HG03354 (cell line): ENCODE measurements around the gene NEDD4L.
"Not testable (repeated sequence)": the region's sequence is repeated elsewhere in the genome, so short reads cannot be mapped to it uniquely, and the experiment has no call there.

ENCODE experiments used
- ATAC-seq: cut with Tn5 transposase; IDR thresholded peaks from one replicate; pipeline ENCODE4 v1.9.1; 2021; ENCODE audit warnings: mild to moderate bottlenecking; ENCODE audit not compliant: unreplicated experiment, poor library complexity, severe bottlenecking

NEDD4L gene

DNA sequence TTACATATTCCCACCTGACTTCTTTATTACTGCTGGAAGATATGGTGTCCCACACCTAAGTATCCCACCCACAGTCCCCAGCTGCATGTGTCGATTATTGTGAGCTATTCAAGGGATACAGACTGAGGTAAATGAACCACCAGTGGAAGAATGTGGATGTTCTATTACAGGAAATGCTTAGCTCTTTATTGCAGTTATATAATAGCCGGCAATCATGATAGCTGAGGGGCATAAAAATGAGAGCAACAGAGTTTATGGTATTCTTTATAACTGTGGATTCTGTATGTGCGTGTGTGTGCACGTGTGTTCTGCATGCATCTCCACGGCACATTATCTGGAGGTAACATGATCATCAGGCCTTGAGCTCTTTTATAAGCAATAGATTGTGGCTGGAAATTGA lies 198.9 kb downstream of the NEDD4L start:
- no peak for ATAC-seq

DNA sequence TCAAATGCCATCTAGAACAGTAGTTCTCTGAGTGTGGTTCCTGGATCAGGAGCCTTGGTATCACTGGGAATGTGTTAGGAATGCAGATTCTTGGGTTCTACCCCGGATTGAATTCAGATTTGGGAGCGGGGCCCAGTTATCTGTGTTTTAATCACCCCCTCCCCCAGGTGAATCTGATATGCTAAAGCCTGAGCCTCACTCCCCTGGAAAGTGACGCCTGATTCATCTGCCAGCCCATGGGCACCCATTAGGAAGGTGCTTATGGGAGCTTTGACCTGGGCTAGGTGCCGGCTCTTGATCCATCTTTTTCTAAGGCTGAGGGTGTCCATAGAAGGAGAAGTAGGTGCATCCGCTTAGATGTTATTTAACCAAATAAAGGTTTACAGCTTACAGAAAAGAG lies 199.4 kb downstream of the NEDD4L start:
- no peak for ATAC-seq

DNA sequence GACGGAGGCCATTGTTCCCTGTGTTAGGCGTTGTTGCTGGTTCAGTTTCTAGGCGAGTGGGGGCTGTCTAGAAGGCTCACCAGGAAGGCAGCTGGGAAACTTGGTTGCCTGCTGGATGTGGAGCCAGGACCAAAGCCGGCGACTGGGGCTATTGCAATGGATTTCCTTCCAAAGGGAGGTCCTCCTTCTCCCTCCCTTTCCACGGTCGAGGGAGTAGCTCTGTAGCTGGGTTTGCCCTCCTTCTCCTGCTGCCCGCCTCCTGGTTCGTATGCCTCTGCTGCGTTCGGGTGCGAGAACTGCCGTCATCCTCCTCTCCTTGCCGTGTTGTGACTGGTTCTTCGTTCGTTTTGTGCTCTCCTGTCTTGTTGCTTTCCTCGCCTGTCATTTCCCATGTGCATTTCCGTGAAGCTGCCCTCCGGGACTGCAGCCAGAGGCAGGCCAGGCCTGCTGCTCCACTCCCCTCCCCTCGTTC lies 203.4 kb downstream of the NEDD4L start:
- ATAC-seq: no peak

DNA sequence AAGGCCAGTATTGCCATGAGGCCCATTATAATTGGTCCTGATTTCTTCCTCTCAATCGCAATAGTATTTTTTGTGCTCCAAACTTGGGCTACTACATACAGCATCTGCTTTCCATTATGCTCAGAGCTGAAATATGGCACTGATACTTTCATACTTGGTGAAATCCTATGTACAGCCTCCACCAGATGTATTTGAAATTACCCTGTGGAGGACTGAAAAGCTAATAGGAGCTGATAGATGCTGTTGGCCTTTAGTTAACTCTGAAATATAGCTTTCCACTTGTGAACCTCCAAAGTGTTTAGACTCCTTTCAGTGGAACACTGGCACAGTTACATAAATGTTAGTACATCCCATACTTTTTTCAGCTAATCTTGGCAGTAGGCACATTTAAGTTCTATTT lies 205.7 kb downstream of the NEDD4L start:
- no peak for ATAC-seq

DNA sequence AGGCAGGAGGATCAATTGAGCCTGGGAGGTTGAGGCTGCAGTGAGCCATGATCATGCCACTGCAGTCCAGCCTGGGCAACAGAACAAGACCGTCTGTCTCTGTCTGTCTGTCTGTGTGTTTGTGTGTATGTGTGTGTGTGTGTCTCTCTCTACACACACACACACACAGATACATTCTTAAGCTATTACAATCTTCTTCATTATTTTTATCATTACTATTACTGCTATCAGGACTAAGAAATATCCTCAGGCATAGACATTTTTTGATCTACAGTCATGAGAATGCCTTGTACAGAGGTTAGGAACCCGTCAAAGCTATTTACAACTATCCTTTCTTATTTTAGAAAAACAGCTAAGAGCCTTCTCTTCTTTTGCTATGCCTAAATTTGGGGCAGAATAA lies 207.4 kb downstream of the NEDD4L start:
- no peak for ATAC-seq

DNA sequence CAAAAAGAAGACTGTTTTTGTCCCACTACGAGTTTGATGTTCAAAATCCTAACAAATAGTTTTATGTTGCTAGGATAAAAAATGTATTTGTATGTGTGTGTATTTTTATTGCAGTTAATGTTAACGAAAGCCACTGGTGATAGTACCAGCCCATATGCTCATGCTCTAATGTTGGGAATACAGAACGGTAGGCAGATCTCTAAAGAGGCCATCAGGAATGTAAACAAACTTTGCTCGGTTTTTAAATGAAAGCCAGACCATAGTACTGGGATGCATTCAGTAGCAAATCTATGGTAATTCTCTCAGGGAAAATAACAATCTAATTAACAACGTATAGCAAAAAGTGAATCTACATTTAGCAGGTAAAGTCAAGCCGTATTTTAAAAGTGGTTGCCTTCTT lies 208.1 kb downstream of the NEDD4L start:
- no peak for ATAC-seq

DNA sequence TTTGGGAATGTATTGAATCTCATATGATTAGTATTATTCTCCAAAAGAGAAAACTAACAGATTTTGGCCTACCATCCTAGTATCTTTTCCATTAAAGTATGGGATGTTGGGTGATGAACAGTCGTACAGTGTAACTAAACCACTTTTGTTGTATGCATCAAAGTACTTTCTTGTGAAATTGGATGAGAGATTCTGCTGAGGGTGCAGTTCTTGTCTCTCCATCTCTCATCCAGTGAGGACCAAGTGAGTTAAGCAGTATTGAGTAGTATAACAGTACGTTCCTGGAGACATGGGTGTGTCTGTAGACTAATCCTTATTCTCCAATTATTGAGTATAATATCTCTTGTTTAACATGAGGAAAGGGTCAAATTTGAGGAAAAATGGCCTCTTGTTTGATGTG lies 209.3 kb downstream of the NEDD4L start:
- no peak for ATAC-seq

DNA sequence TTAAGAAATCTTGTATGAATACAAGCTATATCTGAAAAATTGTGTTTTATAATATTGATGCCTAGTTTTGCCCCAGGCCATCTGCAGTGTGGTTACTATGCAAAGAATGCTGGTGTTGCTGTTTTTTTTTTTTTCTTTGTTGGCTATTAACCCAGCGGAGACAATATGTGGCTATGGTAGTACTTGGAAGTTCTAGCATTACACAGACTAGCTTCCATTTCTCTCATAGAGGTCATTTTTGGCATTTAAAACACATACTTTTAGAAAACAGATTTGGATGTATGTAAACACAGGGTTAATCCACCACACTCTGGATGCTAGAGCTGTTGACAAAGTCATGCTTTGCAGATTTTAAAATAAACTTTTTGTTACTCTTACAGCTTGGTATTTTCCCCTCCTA lies 209.8 kb downstream of the NEDD4L start:
- ATAC-seq: no peak

DNA sequence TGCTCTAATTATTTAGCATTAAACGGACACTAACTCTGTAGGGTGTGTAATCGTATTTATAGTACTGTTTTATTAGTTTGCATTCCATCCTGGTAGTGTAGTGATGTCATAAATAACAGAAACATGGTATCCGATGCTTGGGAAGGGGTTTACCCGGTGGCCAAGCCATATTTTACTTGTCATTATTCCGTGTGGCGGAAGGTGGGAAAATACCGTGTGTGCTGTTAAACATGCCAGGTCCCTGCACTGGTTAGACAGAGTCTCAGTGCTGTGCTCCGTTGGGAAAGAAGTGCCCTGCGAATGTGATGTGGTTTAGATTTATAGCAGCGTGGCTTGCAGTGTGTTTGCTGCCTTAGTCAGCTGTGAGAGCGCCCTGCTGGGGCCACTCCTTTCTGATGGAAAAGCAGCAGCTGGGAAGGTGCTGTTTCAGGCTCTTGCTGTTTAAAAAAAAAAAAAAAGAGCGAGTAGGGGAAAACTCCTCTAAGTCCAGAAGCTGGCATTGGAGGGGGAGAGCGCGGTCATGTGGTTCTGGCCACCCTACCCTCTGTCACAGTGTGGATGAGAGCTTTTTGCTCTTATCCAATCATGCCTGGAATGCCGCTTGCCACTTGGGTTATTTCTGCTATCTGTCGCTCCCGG lies 211.0 kb downstream of the NEDD4L start:
- no peak for ATAC-seq

DNA sequence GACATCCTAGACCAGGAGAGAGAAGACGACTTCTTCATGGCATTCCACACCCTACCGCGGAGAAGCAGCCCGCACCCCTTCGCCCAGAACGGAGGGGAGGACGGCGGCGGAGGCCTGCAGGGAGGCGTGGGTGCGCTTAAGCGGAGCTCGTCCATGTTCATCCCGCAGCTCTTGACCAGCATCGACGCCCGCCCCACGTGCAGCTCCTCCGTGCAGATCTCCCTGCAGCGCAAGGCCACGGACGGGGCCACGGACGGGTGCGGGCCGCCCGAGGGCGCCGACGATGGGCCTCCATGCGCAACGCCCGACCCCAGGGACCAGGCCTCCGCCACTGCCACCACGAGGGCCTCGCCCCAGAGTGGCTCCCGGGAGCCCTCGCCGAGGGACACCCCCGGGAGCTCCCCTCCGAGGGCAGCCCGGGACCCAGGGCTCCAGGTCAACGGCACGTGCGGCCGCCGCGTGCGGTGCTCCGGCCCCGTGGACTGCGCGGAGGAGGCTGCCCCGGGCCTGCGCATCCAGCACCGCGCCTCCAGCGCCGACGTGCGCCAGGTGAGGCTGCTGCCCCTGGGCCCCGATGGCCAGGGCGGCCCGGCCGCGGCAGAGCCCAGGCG lies 211.8 kb downstream of the NEDD4L start:
- no peak for ATAC-seq

DNA sequence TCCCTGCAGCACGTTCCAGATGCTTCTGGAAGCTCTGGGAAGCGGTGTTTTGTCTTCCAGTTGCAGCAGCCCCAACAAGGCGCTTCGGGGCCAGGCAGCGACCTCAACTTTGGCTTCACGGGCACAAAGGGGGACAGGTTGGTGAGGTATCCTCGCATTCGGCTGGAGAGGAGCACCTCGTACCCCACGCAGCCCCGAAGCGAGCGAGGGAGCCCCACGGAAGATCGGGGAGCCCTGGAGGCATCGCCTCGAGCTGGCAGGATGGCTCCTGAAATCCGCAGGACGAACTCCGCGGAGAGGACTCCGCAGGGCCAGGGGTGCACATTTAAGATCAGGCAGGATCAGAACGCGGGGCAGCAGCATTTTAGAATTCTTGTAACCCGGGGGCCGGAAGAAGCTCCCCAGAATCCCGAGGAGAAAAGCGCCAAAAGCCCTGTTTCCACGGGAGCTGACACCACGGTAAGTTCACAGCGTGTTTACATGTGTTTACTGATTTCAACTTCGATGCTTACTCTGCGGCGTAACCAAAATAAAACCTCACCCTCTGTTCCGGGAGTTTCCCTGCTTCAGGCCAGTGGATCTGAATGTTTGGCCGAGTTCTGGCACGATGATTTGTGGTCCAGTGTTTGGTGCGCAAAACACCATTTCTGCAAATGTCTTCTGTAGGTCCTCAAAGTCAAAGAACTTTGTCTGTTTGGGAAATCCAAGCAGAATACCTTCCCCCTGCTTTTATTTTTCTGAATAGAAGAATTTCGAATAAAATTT lies 212.5 kb downstream of the NEDD4L start:
- no peak for ATAC-seq

DNA sequence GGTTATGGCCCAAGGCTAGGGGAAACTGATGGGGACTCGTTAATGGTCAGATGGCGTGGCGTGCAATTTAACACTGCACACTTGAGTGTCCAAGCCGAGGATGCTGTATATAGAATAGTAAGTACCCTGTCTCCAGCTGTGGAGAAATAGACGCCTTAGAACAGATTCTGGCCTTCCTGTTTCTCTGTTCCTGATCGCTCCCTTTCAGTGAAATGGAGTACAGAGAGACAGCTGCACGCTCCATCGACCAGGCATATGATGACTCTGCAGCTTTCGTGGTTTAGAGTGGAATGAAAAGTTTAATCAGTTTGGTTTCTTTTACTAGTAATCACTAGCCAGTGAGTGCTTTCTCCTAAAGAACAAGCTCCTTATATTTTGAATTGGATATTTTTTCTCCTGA lies 213.4 kb downstream of the NEDD4L start:
- no peak for ATAC-seq

DNA sequence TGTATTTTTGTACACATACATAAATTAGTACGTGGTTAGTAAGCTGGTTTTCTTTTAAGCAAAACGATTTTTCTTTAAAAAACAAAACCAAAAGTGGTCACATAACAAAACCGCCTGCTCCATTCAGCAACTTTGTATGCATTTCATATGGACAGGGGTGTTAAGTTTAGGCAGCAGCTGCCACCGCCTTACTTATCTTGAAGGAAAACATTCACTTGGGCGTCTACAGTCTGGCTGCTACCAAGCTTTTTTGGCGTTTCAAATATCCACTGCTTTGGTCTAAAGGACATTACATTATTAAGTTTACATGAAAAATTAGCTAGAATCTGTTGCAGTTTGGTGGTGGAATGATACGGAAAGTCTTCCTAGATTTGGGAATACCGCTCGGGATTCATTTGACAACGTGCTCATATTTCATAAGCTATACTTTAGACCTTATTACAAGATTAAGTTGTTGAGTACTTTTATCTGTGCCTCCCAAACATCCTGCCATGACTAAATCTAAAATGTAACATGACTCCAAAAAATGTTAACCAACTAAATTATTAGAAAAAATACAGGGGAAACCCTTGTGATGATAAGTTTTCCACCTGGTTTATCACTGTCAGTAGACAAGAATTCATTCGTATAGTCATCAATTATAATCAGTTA lies 214.8 kb downstream of the NEDD4L start:
- no peak for ATAC-seq

DNA sequence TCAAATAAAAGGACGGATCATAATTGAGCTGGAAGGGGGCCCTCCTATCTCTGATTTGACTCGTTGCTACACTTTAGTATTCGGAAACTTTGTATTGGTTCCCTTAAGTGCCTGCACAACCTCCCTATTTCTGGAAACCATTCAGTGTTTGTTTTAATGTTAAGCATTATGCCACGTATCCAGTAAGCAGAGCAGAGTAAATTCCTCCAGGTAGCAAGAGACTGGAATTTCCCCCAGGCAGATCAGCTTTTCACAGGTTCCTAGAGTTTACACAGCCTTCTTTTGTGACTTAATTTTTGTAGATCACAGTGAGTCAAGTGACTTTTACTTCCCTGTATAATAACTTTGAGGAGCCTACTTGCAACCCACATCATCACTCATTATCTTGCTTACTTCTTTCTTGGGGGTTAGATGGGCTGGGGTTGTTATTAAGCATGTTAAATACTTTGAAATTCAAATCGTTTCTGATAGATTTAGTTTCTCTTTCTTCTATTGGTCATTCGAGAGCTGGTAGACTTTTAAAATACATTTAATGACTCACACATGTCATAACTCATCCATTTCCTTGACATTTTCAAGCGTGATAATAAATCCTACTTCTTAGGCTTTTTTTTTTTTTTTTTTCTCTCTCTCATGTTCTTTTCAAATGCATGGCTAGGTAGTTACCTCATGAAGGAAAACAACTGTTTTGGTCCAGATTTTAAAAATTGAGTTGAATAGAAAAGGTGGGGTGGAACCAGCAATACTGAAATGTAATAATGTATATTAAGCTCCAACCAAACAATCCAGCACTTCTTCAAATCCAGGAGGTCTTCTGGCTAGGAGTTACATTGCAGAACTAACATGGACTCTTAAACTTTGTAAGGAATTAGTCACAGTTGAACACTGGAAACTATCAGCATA lies 219.3 kb downstream of the NEDD4L start:
- no peak for ATAC-seq

DNA sequence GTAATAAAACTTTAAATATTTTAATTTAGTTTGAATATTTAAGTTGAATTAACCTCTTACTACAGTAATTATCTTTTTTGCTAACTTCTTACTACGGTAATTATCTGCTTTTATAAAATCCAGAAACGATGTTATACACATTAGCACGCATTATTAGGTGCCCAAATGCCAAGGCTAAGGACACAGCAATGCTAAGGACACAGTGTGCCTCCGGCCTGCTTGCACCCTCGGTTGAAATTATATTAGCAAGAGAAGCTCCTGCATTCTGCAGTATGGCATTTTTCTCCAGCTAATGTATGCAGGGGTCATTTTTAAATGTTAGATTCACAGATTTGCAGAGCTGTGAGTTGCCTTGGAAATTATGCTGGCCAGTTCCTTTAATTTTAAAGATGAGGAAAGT lies 220.0 kb downstream of the NEDD4L start:
- ATAC-seq: no peak

DNA sequence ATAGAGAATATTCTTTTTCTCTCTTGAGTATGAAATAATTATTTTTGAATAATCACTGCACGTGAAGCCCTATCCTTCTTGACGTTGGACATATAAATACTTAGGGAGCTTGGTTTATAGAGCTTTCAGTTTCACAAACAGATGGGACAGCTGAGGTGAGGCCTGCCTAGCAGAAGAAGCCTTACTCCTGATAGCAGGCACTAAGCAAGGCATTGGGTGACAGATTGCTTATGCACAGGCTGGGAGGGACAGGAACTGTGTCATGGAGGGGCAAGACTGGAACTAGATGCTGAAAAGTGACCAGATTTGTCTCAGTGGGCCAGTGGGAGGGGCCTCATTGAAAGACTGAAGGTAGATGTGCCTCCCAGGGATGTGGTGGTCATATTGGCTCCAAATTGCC lies 220.8 kb downstream of the NEDD4L start:
- no peak for ATAC-seq

DNA sequence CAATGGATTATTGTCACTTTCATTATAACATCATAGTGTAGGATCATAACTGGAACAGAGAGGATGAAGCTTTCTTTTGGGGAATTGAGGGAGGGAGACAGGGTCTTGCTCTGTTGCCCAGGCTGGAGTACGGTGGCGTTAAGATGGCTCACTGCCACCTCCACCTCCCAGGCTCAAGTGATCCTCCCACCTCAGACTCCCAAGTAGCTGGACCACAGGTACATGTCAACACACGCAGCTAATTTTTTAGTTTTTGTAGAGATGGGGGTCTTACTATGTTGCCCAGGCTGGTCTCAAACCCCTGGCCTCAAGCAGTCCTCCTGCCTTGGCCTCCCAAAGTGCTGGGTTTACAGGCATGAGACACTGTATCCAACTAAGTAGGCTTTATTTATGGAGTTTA lies 221.5 kb downstream of the NEDD4L start:
- ATAC-seq: not testable (repeated sequence)

DNA sequence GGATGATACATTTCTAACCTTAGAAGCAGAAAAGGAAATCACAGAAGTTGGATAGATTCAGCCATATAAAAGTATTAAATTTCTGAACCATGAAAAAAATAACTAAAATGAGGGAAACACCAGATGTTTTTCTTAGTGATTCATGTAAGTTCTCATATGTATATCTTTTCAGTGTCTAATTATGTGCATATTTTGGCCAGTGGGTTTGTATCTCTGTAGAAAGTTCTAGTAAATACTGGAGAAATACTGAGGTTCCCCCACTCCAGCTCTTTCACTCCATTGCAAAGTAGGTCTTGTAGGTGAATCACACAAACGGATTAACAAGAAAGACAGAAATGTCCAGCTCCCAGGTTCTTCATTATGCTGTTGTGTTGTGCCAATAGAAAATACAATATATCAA lies 222.3 kb downstream of the NEDD4L start:
- no peak for ATAC-seq

DNA sequence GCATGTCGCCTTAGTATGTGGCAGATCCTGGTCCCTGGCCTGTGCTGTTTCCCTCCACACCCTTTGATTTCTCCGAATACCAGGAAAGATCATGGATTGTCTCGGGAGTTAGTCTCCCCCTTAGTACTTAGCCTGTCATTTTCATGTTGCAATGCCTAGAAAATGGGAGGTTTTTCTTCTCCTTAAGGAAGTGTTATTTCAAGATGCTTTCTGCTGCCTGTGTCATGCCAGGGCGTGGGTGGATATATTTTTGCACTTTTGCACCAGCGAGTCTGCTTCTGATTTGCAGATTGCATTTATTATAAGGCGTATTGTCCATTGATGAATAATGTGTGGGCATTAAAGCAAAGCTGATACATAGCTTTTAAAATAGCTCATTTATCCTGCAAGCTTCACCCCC lies 223.5 kb downstream of the NEDD4L start:
- no peak for ATAC-seq

DNA sequence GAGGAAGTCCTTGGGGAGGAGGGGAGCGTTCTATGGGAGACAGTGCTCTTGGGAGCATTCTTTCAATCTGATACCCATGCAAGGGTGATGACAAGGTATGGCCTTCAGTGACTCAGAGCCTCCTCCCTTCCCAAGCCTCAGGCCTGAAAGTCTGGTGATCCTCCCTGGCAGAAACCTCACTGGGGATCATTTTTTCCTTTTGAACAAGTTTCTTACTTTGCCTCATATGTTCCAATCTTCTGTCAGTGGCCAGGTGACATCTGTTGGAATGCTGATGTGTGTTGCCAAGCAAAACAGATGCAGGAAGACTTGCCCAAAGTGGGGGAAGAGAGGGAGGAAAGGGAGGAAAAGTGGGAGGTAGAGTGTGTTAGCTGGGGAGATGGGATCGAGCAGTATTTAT lies 224.8 kb downstream of the NEDD4L start:
- no peak for ATAC-seq
